Measurements from ENCODE around the gene CRB2.

- TF ChIP-seq POLR2A (IDR thresholded peaks at IDR 0.05) (no peak), CTCF (IDR thresholded peaks at IDR 0.05) (no peak)
Measured at GRCh38 chr9:123345567-123345955, 10.4 kb upstream of the CRB2 start.
